ENCODE results near the gene TP53AIP1.

Gene TP53AIP1

GRCh38 chr11:128942272-128942612 lies 429 bp downstream of the TP53AIP1 start:
- DNase-seq = no peak

GRCh38 chr11:128941573-128942271 lies 949 bp downstream of the TP53AIP1 start:
- no peak for DNase-seq

GRCh38 chr11:128941110-128941509 lies 1.6 kb downstream of the TP53AIP1 start:
- DNase-seq = no peak

- no peak for DNase-seq
Observed at GRCh38 chr11:128940603-128941002, 2.1 kb downstream of the TP53AIP1 start.

- DNase-seq = no peak
Observed at GRCh38 chr11:128940156-128940555, 2.5 kb downstream of the TP53AIP1 start.

- no peak for DNase-seq
Observed at GRCh38 chr11:128939591-128939990, 3.1 kb downstream of the TP53AIP1 start.

GRCh38 chr11:128938156-128938885 lies 4.3 kb downstream of the TP53AIP1 start:
- DNase-seq = no peak

- no peak for DNase-seq
Observed at GRCh38 chr11:128937480-128937879, 5.2 kb downstream of the TP53AIP1 start.

- DNase-seq = no peak
Observed at GRCh38 chr11:128936606-128937251, 5.9 kb downstream of the TP53AIP1 start.

GRCh38 chr11:128934926-128935325 lies 7.7 kb downstream of the TP53AIP1 start:
- no peak for DNase-seq

GRCh38 chr11:128934351-128934750 lies 8.3 kb downstream of the TP53AIP1 start:
- no peak for DNase-seq

- DNase-seq = no peak
Observed at GRCh38 chr11:128933481-128934178, 9.0 kb downstream of the TP53AIP1 start.

GRCh38 chr11:128931668-128932067 lies 11.0 kb downstream of the TP53AIP1 start:
- no peak for DNase-seq

GRCh38 chr11:128931066-128931465 lies 11.6 kb downstream of the TP53AIP1 start:
- no peak for DNase-seq

GRCh38 chr11:128929991-128930390 lies 12.7 kb downstream of the TP53AIP1 start:
- no peak for DNase-seq

GRCh38 chr11:128929468-128929867 lies 13.2 kb downstream of the TP53AIP1 start:
- no peak for DNase-seq

GRCh38 chr11:128928400-128928799 lies 14.3 kb downstream of the TP53AIP1 start:
- DNase-seq = no peak

GRCh38 chr11:128927683-128928336 lies 14.9 kb downstream of the TP53AIP1 start:
- no peak for DNase-seq

- no peak for DNase-seq
Observed at GRCh38 chr11:128927108-128927461, 15.6 kb downstream of the TP53AIP1 start.

GRCh38 chr11:128926437-128927107 lies 16.1 kb downstream of the TP53AIP1 start:
- DNase-seq = no peak

GRCh38 chr11:128926000-128926399 lies 16.7 kb downstream of the TP53AIP1 start:
- DNase-seq = no peak

GRCh38 chr11:128925250-128925600 lies 17.4 kb downstream of the TP53AIP1 start:
- no peak for DNase-seq

All from activated CD4-positive, alpha-beta T cell treated with anti-CD3 and anti-CD28 coated beads, Interleukin-2, amount 50 U/mL, for 4 hours (primary cell).